ENCODE data around the gene SPATA13. TPM values are rescaled to one million over a fixed set of nuclear protein-coding genes. Genes with fewer than 3 reads are reported as not detected.
A peak's percentile ranks its signal among the peaks of the same experiment; 100 is the strongest.
"Not testable (repeated sequence)": the region's sequence is repeated elsewhere in the genome, so short reads cannot be mapped to it uniquely, and the experiment has no call there.

Gene SPATA13
- total RNA-seq, 2 donors from 2014 or later = 85.2 to 163 TPM

DNA sequence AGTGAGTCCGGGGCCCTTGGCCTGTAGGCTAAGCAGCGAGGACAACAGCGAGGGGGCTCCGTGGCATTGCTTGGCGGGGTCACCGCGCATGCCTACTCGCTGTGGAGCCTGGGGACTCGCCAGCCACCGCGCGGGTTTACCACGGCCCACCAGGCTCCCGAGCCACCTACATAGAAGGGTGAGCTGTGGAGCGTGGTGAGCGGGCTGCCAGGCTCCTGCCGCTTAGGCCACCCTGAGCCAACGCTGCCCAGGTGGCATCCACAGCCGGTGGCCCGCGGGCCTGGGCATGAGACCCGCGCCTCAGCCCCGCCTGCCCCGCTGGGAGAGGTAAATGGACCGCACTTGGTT lies 180.1 kb downstream of the SPATA13 start:
- no peak for DNase-seq (ENCODE audit: low spot score)
- 90% methylated on average over 21 of the region's 26 CpGs for WGBS
- no peaks in the 10 kb centered on the region for H3K4me1 ChIP-seq (replicated peaks)
- no peaks in the 10 kb centered on the region for H3K9me3 ChIP-seq
- H3K4me3 ChIP-seq = no peak overlapping the region
- intact Hi-C loops (cut with DNase I) = no loop called here
- no peak overlapping the region for H3K27ac ChIP-seq
- no peaks in the 10 kb centered on the region for H3K36me3 ChIP-seq
- H3K27me3 ChIP-seq (replicated peaks; ENCODE audit: insufficient read depth) = no peaks in the 10 kb centered on the region
- no peak for TF ChIP-seq POLR2A (IDR thresholded peaks at IDR 0.05)
- no peak for TF ChIP-seq POLR2AphosphoS5 (IDR thresholded peaks at IDR 0.05)
- TF ChIP-seq, protein P1, sequence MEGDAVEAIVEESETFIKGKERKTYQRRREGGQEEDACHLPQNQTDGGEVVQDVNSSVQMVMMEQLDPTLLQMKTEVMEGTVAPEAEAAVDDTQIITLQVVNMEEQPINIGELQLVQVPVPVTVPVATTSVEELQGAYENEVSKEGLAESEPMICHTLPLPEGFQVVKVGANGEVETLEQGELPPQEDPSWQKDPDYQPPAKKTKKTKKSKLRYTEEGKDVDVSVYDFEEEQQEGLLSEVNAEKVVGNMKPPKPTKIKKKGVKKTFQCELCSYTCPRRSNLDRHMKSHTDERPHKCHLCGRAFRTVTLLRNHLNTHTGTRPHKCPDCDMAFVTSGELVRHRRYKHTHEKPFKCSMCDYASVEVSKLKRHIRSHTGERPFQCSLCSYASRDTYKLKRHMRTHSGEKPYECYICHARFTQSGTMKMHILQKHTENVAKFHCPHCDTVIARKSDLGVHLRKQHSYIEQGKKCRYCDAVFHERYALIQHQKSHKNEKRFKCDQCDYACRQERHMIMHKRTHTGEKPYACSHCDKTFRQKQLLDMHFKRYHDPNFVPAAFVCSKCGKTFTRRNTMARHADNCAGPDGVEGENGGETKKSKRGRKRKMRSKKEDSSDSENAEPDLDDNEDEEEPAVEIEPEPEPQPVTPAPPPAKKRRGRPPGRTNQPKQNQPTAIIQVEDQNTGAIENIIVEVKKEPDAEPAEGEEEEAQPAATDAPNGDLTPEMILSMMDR (IDR thresholded peaks at IDR 0.05) = no peak

DNA sequence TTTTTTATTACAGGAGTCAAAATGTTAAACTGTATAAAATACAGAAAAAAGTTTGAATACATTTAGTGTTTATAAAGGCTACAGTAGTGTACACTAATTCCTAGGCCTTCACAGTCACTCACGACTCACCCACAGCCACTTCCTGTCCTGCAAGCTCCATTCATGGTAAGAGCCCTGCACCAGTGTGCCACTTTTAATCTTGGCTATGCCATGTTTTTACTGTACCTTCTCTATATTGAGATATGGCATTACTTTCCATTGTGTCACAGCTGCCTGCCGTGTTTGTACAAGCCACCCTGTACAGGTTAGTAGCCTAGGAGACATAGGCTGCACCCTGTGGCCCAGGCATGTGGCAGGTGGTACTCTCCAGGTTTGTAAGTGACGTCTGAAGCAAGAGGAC lies 180.9 kb downstream of the SPATA13 start:
- Histone ChIP-seq H3K4me1 (replicated peaks) (no peaks in the 10 kb centered on the region), H3K9me3 (no peaks in the 10 kb centered on the region), H3K27me3 (replicated peaks; ENCODE audit: insufficient read depth) (no peaks in the 10 kb centered on the region), H3K27ac (no peak overlapping the region), H3K4me3 (no peak overlapping the region), H3K36me3 (no peaks in the 10 kb centered on the region)
- WGBS = 74% methylated on average over 3 of the region's 3 CpGs
- intact Hi-C loops (cut with DNase I) = no loop called here
- no peak for DNase-seq (ENCODE audit: low spot score)
- no peak for TF ChIP-seq POLR2A (IDR thresholded peaks at IDR 0.05)

DNA sequence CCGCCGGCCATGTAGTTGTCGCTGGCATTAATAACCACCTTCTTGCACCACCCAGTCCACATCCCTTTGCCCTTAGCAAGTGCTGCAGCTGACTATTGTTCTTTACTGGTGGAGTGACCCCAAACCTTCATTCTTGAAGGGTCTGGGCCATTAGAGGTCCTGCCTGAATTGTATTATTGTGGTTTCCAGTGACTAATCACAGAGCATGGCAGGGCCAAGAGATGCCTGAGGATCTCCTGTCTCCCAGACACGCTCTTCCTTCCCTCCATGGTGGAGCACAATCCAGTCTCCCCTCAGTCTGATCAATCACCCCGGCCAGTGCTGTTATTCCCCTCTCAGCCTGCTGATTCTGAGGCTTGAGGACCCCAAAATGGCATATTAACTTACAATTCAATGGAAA lies 187.9 kb downstream of the SPATA13 start:
- H3K9me3 ChIP-seq = no peaks in the 10 kb centered on the region
- H3K27ac ChIP-seq = no peak overlapping the region
- no peaks in the 10 kb centered on the region for H3K4me1 ChIP-seq (replicated peaks)
- H3K36me3 ChIP-seq = no peaks in the 10 kb centered on the region
- TF ChIP-seq, protein P1 (IDR thresholded peaks at IDR 0.05) = no peak
- TF ChIP-seq POLR2AphosphoS5 (IDR thresholded peaks at IDR 0.05) (no peak), POLR2A (IDR thresholded peaks at IDR 0.05) (no peak)
- 87% methylated on average over 5 of the region's 5 CpGs for WGBS
- H3K4me3 ChIP-seq = no peak overlapping the region
- H3K27me3 ChIP-seq (replicated peaks; ENCODE audit: insufficient read depth) = no peaks in the 10 kb centered on the region
- intact Hi-C loops (cut with DNase I) = no loop called here
- DNase-seq (ENCODE audit: low spot score) = no peak

DNA sequence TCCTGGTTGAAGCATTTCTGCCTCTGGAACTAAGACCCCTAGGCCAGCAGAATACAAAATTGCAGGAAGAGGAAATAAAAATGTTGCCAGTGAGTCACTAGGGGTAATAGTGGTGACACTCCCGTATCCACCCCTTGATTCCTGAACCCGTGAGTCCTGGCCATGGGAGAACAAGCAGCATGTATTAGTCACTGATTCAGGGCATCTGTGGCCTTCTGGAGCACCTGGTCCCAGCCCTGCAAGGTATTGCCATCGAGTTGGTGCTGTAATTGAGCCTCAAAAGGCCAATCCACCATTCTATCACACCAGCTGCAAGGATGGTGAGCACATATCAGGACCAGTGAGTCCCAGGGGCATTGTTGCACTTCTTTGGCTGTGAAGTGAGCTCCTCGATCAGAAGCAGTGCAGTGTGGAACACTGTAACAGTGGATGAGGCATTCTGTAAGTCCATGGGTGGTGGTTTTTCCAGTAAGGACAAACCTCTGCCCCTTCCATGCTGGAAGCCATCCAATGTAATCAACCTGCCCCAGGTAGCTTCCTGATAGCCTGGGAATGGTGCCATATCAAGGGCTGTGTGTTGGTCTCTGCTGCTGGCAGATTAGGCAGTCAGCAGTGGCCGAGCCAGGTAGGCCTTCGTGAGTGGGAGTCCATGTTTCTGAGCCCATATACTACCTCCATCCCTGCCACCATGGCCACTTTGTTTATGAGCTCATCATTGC lies 188.4 kb downstream of the SPATA13 start:
- H3K27ac ChIP-seq = no peak overlapping the region
- intact Hi-C loops (cut with DNase I) = no loop called here
- TF ChIP-seq, protein P1 (IDR thresholded peaks at IDR 0.05) = no peak
- TF ChIP-seq POLR2AphosphoS5 (IDR thresholded peaks at IDR 0.05) = peak; percentile 74
- H3K27me3 ChIP-seq (replicated peaks; ENCODE audit: insufficient read depth) = no peaks in the 10 kb centered on the region
- H3K4me1 ChIP-seq (replicated peaks) = no peaks in the 10 kb centered on the region
- H3K9me3 ChIP-seq = no peaks in the 10 kb centered on the region
- 51% methylated on average over 6 of the region's 6 CpGs for WGBS
- DNase-seq (ENCODE audit: low spot score) = peak; percentile 80
- no peaks in the 10 kb centered on the region for H3K36me3 ChIP-seq
- H3K4me3 ChIP-seq = no peak overlapping the region

DNA sequence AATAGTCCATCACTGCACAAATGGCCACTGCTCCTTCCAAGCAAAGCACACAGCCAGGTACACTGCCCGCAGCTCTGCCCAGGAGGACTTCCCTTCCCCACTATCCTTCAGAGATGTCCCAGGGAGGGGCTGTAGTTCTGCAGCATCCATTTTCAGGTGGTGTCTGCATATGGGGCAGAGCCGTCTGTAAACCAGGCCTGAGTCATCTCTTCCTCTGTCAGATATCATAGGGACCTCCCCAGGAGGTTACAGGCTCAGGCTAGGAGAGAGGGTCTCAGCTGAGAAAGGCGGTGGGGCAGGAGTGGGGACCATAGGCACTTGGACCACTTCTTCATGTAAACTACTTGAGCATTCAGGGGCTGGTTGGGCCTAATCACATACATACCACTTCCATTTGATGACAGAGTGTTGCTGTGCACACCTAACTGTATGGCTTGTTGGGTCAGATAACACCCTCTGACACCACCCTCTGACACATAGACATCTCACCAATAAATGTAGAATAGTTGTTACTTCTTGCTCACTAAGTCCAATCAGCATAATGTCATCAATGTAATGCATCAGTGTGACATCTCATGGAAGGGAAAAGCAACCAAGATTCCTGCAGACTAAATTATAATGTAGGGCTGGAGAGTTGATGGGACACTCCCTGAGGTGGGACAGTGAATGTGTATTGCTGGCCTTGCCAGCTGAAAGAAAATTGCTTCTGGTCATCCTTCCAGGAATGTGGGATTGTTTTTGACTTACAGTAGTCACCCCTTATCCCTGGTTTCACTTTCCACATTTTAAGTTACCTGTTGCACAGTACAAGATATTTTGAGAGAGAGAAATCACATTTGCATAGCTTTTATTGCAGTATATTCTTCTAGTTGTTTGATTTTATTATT lies 189.5 kb downstream of the SPATA13 start:
- DNase-seq (ENCODE audit: low spot score); H3K27me3 ChIP-seq (replicated peaks; ENCODE audit: insufficient read depth); H3K27ac ChIP-seq; intact Hi-C loops (cut with DNase I); H3K4me1 ChIP-seq (replicated peaks); H3K9me3 ChIP-seq; H3K36me3 ChIP-seq; H3K4me3 ChIP-seq: not testable (repeated sequence)
- WGBS = 91% methylated on average over 3 of the region's 3 CpGs
